HepG2 (cell line): ENCODE measurements around the gene C1QTNF1.

Experiments
- CTCF ChIP-seq: sonication (generic); formaldehyde crosslinking; IDR thresholded peaks from 2 replicates; pipeline ENCODE4 v1.5.0; 2020; ENCODE audit warnings: mild to moderate bottlenecking, missing genetic modification reagents, moderate library complexity
- NFIC ChIP-seq: IDR thresholded peaks from 2 replicates; pipeline ENCODE4 v1.6.1; 2012; ENCODE audit warnings: mild to moderate bottlenecking, low read length, inconsistent platforms
- ZBTB38 ChIP-seq: sonication (generic); formaldehyde crosslinking; IDR thresholded peaks from 2 replicates; pipeline ENCODE4 v1.5.1; 2020; ENCODE audit warnings: mild to moderate bottlenecking, missing genetic modification reagents
- ZHX2 ChIP-seq, 2 experiments: sonication (generic) in 1 of 2; formaldehyde crosslinking in 1 of 2; IDR thresholded peaks; 2 replicates each; pipeline versions ENCODE4 v1.6.1 to v1.9.0; 2014 to 2022; ENCODE audit warnings: antibody characterized with exemption in 1 of 2, borderline replicate concordance in 1 of 2, inconsistent platforms in 1 of 2, low read depth in 1 of 2, missing genetic modification reagents in 1 of 2

- TF ChIP-seq CTCF (CRISPR knock-in tag) = no peak
- TF ChIP-seq NFIC = no peak
- no peak for TF ChIP-seq ZBTB38 (CRISPR knock-in tag)
- no peak for TF ChIP-seq ZHX2 (IDR thresholded peaks at IDR 0.05; ENCODE audit: low read depth)
- no peak for TF ChIP-seq ZHX2 (CRISPR knock-in tag; IDR thresholded peaks at IDR 0.05; ENCODE audit: borderline replicate concordance)
Measured at GRCh38 chr17:79088247-79088996, 64.5 kb downstream of the C1QTNF1 start.
